Measurements from ENCODE around the gene SLC9A9. TPM values are rescaled to one million over a fixed set of nuclear protein-coding genes. Genes with fewer than 3 reads are reported as not detected.

The SLC9A9 gene
- total RNA-seq, 2 donors from 2014 or later, result 1.3 to 3.7 TPM

DNA sequence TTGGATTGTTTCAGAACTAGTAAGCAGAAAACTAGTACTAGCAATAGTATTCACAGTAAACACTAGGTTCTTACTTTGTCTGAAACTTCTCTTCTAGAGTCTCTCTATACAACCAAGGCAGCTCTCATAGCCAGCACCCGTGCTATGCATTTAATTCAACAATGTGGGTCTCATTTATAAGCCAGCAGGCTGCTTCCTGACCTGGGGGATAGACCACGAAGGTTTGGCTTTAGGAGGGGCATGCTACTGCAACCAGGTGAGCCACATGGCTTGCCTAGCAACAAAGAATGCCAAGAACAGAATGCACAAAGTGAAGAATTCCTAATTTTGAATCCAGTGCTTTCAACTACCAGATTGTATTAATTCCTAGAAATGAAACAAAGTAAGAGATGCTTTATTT is 514.9 kb downstream of the SLC9A9 start:
- WGBS, 2 experiments (ENCODE audit: insufficient coverage in 1 of 2, insufficient read length in 1 of 2), result 0 to 39% methylated on average over 1 to 2 of the region's 2 CpGs
- H3K4me1 Mint-ChIP-seq, result peaks cover 4% of the 10 kb centered on the region

GRCh38 chr3:143332026-143332425 is 516.2 kb downstream of the SLC9A9 start:
- H3K4me1 ChIP-seq (ENCODE audit: control insufficient read depth, insufficient read depth, low read length), result no peaks in the 10 kb centered on the region
- H3K4me3 ChIP-seq (ENCODE audit: low read length), result no peak overlapping the region
- no peak overlapping the region for H3K9ac ChIP-seq (ENCODE audit: extremely low read depth, low read length, poor library complexity, severe bottlenecking)
- no peaks in the 10 kb centered on the region for H3K27me3 ChIP-seq (ENCODE audit: control insufficient read depth, insufficient read depth, low read length, poor library complexity, severe bottlenecking)
- H3K9me3 ChIP-seq (ENCODE audit: control insufficient read depth, low read length), result no peaks in the 10 kb centered on the region
- no peak overlapping the region for H3K27ac ChIP-seq (ENCODE audit: low read depth, low read length)
- Mint-ChIP-seq H3K27me3 (ENCODE audit: insufficient read depth) (no peaks in the 10 kb centered on the region), H3K9me3 (peaks cover 3% of the 10 kb centered on the region), H3K4me1 (peaks cover 4% of the 10 kb centered on the region), H3K36me3 (ENCODE audit: low read depth) (no peaks in the 10 kb centered on the region), H3K4me3 (no peak overlapping the region), H3K27ac (no peak overlapping the region)
- WGBS, 2 experiments (ENCODE audit: insufficient coverage in 1 of 2, insufficient read length in 1 of 2), result 42 to 77% methylated on average over 1 of the region's 1 CpG
- no peaks in the 10 kb centered on the region for H3K36me3 ChIP-seq (ENCODE audit: control insufficient read depth, insufficient read depth, low read length)
- DNase-seq, result no peak
- TF ChIP-seq, protein P1, sequence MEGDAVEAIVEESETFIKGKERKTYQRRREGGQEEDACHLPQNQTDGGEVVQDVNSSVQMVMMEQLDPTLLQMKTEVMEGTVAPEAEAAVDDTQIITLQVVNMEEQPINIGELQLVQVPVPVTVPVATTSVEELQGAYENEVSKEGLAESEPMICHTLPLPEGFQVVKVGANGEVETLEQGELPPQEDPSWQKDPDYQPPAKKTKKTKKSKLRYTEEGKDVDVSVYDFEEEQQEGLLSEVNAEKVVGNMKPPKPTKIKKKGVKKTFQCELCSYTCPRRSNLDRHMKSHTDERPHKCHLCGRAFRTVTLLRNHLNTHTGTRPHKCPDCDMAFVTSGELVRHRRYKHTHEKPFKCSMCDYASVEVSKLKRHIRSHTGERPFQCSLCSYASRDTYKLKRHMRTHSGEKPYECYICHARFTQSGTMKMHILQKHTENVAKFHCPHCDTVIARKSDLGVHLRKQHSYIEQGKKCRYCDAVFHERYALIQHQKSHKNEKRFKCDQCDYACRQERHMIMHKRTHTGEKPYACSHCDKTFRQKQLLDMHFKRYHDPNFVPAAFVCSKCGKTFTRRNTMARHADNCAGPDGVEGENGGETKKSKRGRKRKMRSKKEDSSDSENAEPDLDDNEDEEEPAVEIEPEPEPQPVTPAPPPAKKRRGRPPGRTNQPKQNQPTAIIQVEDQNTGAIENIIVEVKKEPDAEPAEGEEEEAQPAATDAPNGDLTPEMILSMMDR (conservative IDR thresholded peaks at IDR 0.05), result no peak

More for the DNA sequence above, 514.9 kb downstream of the SLC9A9 start:
- H3K27ac Mint-ChIP-seq, result no peak overlapping the region
- H3K27me3 Mint-ChIP-seq (ENCODE audit: insufficient read depth), result no peaks in the 10 kb centered on the region
- H3K27ac ChIP-seq (ENCODE audit: low read depth, low read length), result no peak overlapping the region
- peaks cover 8% of the 10 kb centered on the region for H3K27me3 ChIP-seq (ENCODE audit: control insufficient read depth, insufficient read depth, low read length, poor library complexity, severe bottlenecking)
- H3K9me3 Mint-ChIP-seq, result peaks cover 3% of the 10 kb centered on the region
- no peaks in the 10 kb centered on the region for H3K36me3 Mint-ChIP-seq (ENCODE audit: low read depth)
- no peaks in the 10 kb centered on the region for H3K9me3 ChIP-seq (ENCODE audit: control insufficient read depth, low read length)
- H3K4me3 ChIP-seq (ENCODE audit: low read length), result no peak overlapping the region
- DNase-seq, result no peak
- H3K4me3 Mint-ChIP-seq, result no peak overlapping the region
- no peak overlapping the region for H3K9ac ChIP-seq (ENCODE audit: extremely low read depth, low read length, poor library complexity, severe bottlenecking)
- TF ChIP-seq, protein P1 (conservative IDR thresholded peaks at IDR 0.05), result no peak
- no peaks in the 10 kb centered on the region for H3K4me1 ChIP-seq (ENCODE audit: control insufficient read depth, insufficient read depth, low read length)
- no peaks in the 10 kb centered on the region for H3K36me3 ChIP-seq (ENCODE audit: control insufficient read depth, insufficient read depth, low read length)

DNA sequence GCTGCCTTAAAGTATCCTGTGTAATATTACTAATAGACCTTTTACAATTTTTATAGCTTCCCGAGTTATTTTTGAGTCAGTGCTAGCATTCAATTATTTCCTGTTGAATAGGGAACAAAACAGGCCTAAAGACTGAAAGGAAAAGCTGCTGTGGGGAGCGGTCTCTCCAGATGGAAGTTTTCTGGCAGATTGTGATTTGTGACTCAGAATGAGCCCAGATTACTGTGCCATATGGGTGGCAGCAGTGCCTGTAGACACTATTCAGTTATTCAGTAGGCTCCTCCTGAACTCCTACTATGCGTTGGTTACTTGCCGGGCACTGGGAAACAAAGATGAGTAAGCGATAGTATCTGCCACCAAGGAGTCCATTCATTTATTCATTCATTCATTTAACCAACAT is 516.9 kb downstream of the SLC9A9 start:
- H3K27ac Mint-ChIP-seq, result no peak overlapping the region
- H3K36me3 ChIP-seq (ENCODE audit: control insufficient read depth, insufficient read depth, low read length), result no peaks in the 10 kb centered on the region
- H3K4me1 ChIP-seq (ENCODE audit: control insufficient read depth, insufficient read depth, low read length), result no peaks in the 10 kb centered on the region
- TF ChIP-seq, protein P1 (conservative IDR thresholded peaks at IDR 0.05), result no peak
- H3K4me3 ChIP-seq (ENCODE audit: low read length), result no peak overlapping the region
- no peak overlapping the region for H3K4me3 Mint-ChIP-seq
- DNase-seq, result no peak
- no peaks in the 10 kb centered on the region for H3K27me3 ChIP-seq (ENCODE audit: control insufficient read depth, insufficient read depth, low read length, poor library complexity, severe bottlenecking)
- no peaks in the 10 kb centered on the region for H3K36me3 Mint-ChIP-seq (ENCODE audit: low read depth)
- H3K9me3 ChIP-seq (ENCODE audit: control insufficient read depth, low read length), result no peaks in the 10 kb centered on the region
- H3K9ac ChIP-seq (ENCODE audit: extremely low read depth, low read length, poor library complexity, severe bottlenecking), result no peak overlapping the region
- peaks cover 3% of the 10 kb centered on the region for H3K9me3 Mint-ChIP-seq
- peaks cover 4% of the 10 kb centered on the region for H3K4me1 Mint-ChIP-seq
- no peaks in the 10 kb centered on the region for H3K27me3 Mint-ChIP-seq (ENCODE audit: insufficient read depth)
- WGBS, 2 experiments (ENCODE audit: insufficient coverage in 1 of 2, insufficient read length in 1 of 2), result 90 to 100% methylated on average over 4 to 5 of the region's 5 CpGs
- no peak overlapping the region for H3K27ac ChIP-seq (ENCODE audit: low read depth, low read length)
